H1 (cell line): ENCODE measurements around the gene RGCC. TPM values are rescaled to one million over a fixed set of nuclear protein-coding genes. Genes with fewer than 3 reads are reported as not detected.
"Not testable (repeated sequence)": the region's sequence is repeated elsewhere in the genome, so short reads cannot be mapped to it uniquely, and the experiment has no call there.

Experiments used
- CTCF ChIA-PET: fragments of 300-600 bp; sonication (Branson Sonifier 250); formaldehyde crosslinking; loops from one replicate; lab custom pipeline; 2021; ENCODE audit not compliant: partially characterized antibody; lab: Charles Lee
- POLR2A ChIA-PET: fragments of 300-600 bp; sonication (Branson Sonifier 250); formaldehyde crosslinking; loops from one replicate; lab custom pipeline; 2021; ENCODE audit warnings: inconsistent platforms; ENCODE audit not compliant: partially characterized antibody; lab: Charles Lee
- DNase-seq, 2 experiments: peaks; one replicate each; pipeline versions ENCODE4 v3.0.0 to v3.0.0-alpha.2; 2010 to 2022; ENCODE audit warnings: low spot score in 2 of 2, low read depth in 1 of 2, mixed read lengths in 1 of 2
- FAIRE-seq: peaks from 2 replicates; lab custom pipeline; 2011; peaks lifted over from hg19 to GRCh38; lab: Jason Lieb, UNC
- H2AFZ ChIP-seq: 2 replicates; pipeline ENCODE4 v1.8.1; 2012; ENCODE audit warnings: low read length, inconsistent platforms
- H2AK5ac ChIP-seq: 2 replicates; pipeline ENCODE4 v1.6.1; 2013; ENCODE audit warnings: low read depth, low read length
- H2BK120ac ChIP-seq: replicated peaks from 2 replicates; pipeline ENCODE3; 2013; ENCODE audit warnings: low read depth, low read length, inconsistent platforms
- H2BK12ac ChIP-seq: 2 replicates; pipeline ENCODE4 v1.6.1; 2013; ENCODE audit warnings: low read depth, low read length
- H2BK15ac ChIP-seq: 2 replicates; pipeline ENCODE4 v1.6.1; 2013; ENCODE audit warnings: low read length
- H2BK20ac ChIP-seq: 2 replicates; pipeline ENCODE4 v1.6.1; 2013; ENCODE audit warnings: low read length
- H2BK5ac ChIP-seq: 2 replicates; pipeline ENCODE4 v1.6.1; 2013; ENCODE audit warnings: low read depth, low read length
- H3K14ac ChIP-seq: 2 replicates; pipeline ENCODE4 v1.6.1; 2013; ENCODE audit warnings: inconsistent platforms; ENCODE audit not compliant: insufficient read length
- H3K18ac ChIP-seq: 2 replicates; pipeline ENCODE4 v1.6.1; 2013; ENCODE audit warnings: low read length; ENCODE audit errors: extremely low read depth
- H3K23ac ChIP-seq: 2 replicates; pipeline ENCODE4 v1.6.1; 2013; ENCODE audit warnings: inconsistent platforms; ENCODE audit not compliant: insufficient read length
- H3K23me2 ChIP-seq: 2 replicates; pipeline ENCODE4 v1.6.1; 2013; ENCODE audit warnings: low read depth, low read length
- H3K27ac ChIP-seq: 2 replicates; pipeline ENCODE4 v1.6.1; 2011; ENCODE audit warnings: low read depth, low read length, inconsistent platforms
- H3K27me3 ChIP-seq, 4 experiments: replicated peaks in 1 of 4; 1 replicate in 1 of 4; 2 replicates in 3 of 4; pipeline versions ENCODE4 v1.6.1 to v1.8.1; 2011 to 2013; ENCODE audit warnings: low read length in 3 of 4, mild to moderate bottlenecking in 3 of 4, inconsistent platforms in 2 of 4, mixed read lengths in 2 of 4, moderate library complexity in 1 of 4; ENCODE audit not compliant: control insufficient read depth in 3 of 4, insufficient read depth in 3 of 4; ENCODE audit errors: extremely low read depth in 1 of 4
- H3K36me3 ChIP-seq, 4 experiments: 2 replicates each; pipeline versions ENCODE4 v1.6.1 to v1.8.1; 2011 to 2013; ENCODE audit warnings: mild to moderate bottlenecking in 4 of 4, low read length in 3 of 4, moderate library complexity in 2 of 4, control low read depth in 1 of 4, inconsistent platforms in 1 of 4; ENCODE audit not compliant: insufficient read depth in 4 of 4, control insufficient read depth in 2 of 4
- H3K4ac ChIP-seq: replicated peaks from 2 replicates; pipeline ENCODE3; 2013; ENCODE audit warnings: low read length, low read depth, mixed read lengths, inconsistent platforms; ENCODE audit not compliant: insufficient read length
- H3K4me1 ChIP-seq, 4 experiments: replicated peaks in 1 of 4; 1 replicate in 1 of 4; 2 replicates in 3 of 4; pipeline versions ENCODE4 v1.6.1 to v1.8.1; 2011 to 2013; ENCODE audit warnings: low read length in 3 of 4, inconsistent platforms in 2 of 4, mixed read lengths in 1 of 4; ENCODE audit not compliant: insufficient read depth in 4 of 4, control insufficient read depth in 3 of 4
- H3K4me2 ChIP-seq, 2 experiments: 2 replicates each; pipeline versions ENCODE4 v1.6.1 to v1.8.1; 2011 to 2013; ENCODE audit warnings: low read depth in 2 of 2, low read length in 2 of 2, control low read depth in 1 of 2, inconsistent platforms in 1 of 2, mild to moderate bottlenecking in 1 of 2; ENCODE audit not compliant: insufficient read depth in 1 of 2
- H3K4me3 ChIP-seq, 4 experiments: fragments of 200-600, 300-600 bp in 1 of 4; sonication (generic), shearing (Covaris generic), sonication (Bioruptor Twin) in 1 of 4; 2 replicates each; pipeline versions ENCODE4 v1.5.1 to v1.8.1; 2011 to 2016; ENCODE audit warnings: low read length in 4 of 4, low read depth in 3 of 4, control low read depth in 2 of 4, inconsistent platforms in 2 of 4, mild to moderate bottlenecking in 2 of 4, mixed read lengths in 1 of 4, moderate library complexity in 1 of 4; ENCODE audit not compliant: insufficient read depth in 2 of 4; ENCODE audit errors: extremely low read depth in 1 of 4
- H3K56ac ChIP-seq: replicated peaks from 2 replicates; pipeline ENCODE3; 2013; ENCODE audit warnings: low read depth, mild to moderate bottlenecking, mixed read lengths, low read length, inconsistent platforms; ENCODE audit not compliant: insufficient read length
- H3K79me1 ChIP-seq: 2 replicates; pipeline ENCODE4 v1.6.1; 2013; ENCODE audit warnings: low read depth, low read length, control low read depth
- H3K79me2 ChIP-seq, 2 experiments: 2 replicates each; pipeline versions ENCODE4 v1.6.1 to v1.8.1; 2012 to 2013; ENCODE audit warnings: low read length in 2 of 2, mild to moderate bottlenecking in 2 of 2, inconsistent platforms in 1 of 2; ENCODE audit not compliant: insufficient read depth in 2 of 2, control insufficient read depth in 1 of 2
- H3K9ac ChIP-seq, 4 experiments: replicated peaks in 1 of 4; 1 replicate in 1 of 4; 2 replicates in 3 of 4; pipeline versions ENCODE4 v1.6.1 to v1.8.1; 2011 to 2013; ENCODE audit warnings: low read depth in 3 of 4, low read length in 3 of 4, control low read depth in 2 of 4, mild to moderate bottlenecking in 2 of 4, moderate library complexity in 2 of 4, inconsistent platforms in 1 of 4; ENCODE audit errors: extremely low read depth in 1 of 4
- H3K9me3 ChIP-seq, 2 experiments: 2 replicates each; pipeline versions ENCODE4 v1.6.1 to v1.8.1; 2012 to 2013; ENCODE audit warnings: mild to moderate bottlenecking in 2 of 2, moderate library complexity in 2 of 2, control low read depth in 1 of 2, inconsistent platforms in 1 of 2, low read depth in 1 of 2, low read length in 1 of 2, mixed read lengths in 1 of 2; ENCODE audit not compliant: insufficient read depth in 2 of 2
- H4K20me1 ChIP-seq, 2 experiments: replicated peaks in 1 of 2; 2 replicates each; pipeline versions ENCODE3 to v1.8.1; 2011 to 2013; ENCODE audit warnings: inconsistent platforms in 2 of 2, low read length in 2 of 2, mild to moderate bottlenecking in 1 of 2; ENCODE audit not compliant: insufficient read depth in 2 of 2, control insufficient read depth in 1 of 2
- H4K5ac ChIP-seq: 2 replicates; pipeline ENCODE4 v1.6.1; 2013; ENCODE audit warnings: low read length, low read depth, mixed read lengths, inconsistent platforms; ENCODE audit not compliant: insufficient read length
- H4K8ac ChIP-seq: 2 replicates; pipeline ENCODE4 v1.8.0; 2013; ENCODE audit warnings: mild to moderate bottlenecking, moderate library complexity, low read length, inconsistent platforms; ENCODE audit not compliant: insufficient read depth; ENCODE audit errors: extremely low read depth
- H4K91ac ChIP-seq: replicated peaks from 2 replicates; pipeline ENCODE3; 2013; ENCODE audit warnings: low read length, mixed read lengths, inconsistent platforms; ENCODE audit not compliant: insufficient read length
- polyA plus RNA-seq, 7 experiments: library from polyadenylated mRNA; depleted of rRNA in 3 of 7; stranded (reverse) in 5 of 7; unstranded in 2 of 7; fragments of >200 nt in 5 of 7; fragments of 200-250 nt in 2 of 7; gene quantifications; 1 replicate in 5 of 7; 2 replicates in 1 of 7; 4 replicates in 1 of 7; pipeline versions ENCODE4 v1.2.1 to v1.2.3, GENCODE V29; 2011 to 2013; ENCODE audit warnings: missing spikeins in 2 of 7, mixed read lengths in 2 of 7
- total RNA-seq: library from RNA; stranded (reverse); fragmentation: NEBNext Ultra II Directional; extraction: Animal tissue kit (Norgen Biotek cat#: 25700); gene quantifications from 2 replicates; pipeline ENCODE4 v1.2.1, GENCODE V29; 2021

Gene RGCC
- total and polyA plus RNA-seq, 2 of the 8 experiments (the other 6 are each of a cell fraction or from before 2014, with no cell fraction given): 0.41 TPM; not detected in 1

GRCh38 chr13:41504657-41505056 is 47.3 kb downstream of the RGCC start:
- H2AFZ ChIP-seq, H3K79me1 ChIP-seq, H2BK20ac ChIP-seq, H3K23ac ChIP-seq, POLR2A ChIA-PET, H4K20me1 ChIP-seq, H3K27ac ChIP-seq, H3K36me3 ChIP-seq, H3K9ac ChIP-seq, H4K5ac ChIP-seq, H3K4me1 ChIP-seq, H2BK120ac ChIP-seq, H3K9me3 ChIP-seq, H3K18ac ChIP-seq, H4K91ac ChIP-seq, H3K4ac ChIP-seq, H3K23me2 ChIP-seq, H2AK5ac ChIP-seq, H3K4me2 ChIP-seq, H3K14ac ChIP-seq, H3K4me3 ChIP-seq, H3K79me2 ChIP-seq, H2BK15ac ChIP-seq, H4K8ac ChIP-seq, H2BK12ac ChIP-seq, H2BK5ac ChIP-seq, H3K27me3 ChIP-seq, H3K56ac ChIP-seq, FAIRE-seq, DNase-seq: not testable (repeated sequence)
- CTCF ChIA-PET: interaction anchor here (0.6 kb wide), 1 partner anchor 148 kb away, joined by 3 read pairs; no protein-coding TSS in a partner anchor
